ENCODE data around the gene HSPB6.

DNA sequence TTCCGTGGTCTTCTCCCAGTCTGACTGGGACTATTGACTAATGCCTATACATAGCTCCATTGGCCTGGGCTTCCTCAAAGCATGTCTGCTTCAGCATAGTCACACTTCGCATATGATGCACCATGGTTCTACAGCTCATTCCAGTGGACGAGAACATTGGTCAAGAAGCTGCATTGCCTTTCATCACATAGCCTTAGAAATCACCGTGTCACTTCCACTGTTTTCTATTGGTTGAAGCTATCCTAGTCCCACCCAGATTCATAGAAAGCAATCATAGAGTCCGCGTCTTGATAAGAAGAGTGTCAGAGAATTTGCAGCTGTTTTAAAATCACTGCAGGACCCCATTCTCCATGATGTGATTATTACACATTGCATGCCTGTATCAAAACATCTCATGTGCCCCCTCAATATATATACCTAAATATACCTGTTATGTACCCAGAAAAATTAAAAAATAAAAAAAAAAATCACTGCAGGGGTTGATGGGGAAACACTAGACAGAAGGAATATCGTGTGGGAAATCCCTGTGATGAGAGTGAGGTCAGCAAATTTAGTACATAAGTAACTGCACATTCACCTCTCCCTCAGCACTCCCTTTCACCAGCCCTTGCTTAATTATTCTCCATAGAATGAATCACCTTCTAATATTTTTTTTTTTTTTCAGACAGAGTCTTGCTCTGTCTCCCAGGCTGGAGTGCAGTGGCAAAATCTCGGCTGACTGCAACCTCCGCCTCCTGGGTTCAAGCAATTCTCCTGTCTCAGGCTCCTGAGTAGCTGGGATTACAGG is 16.4 kb upstream of the HSPB6 start:
- no peak for TF ChIP-seq POLR2AphosphoS5 (IDR thresholded peaks at IDR 0.05; ENCODE audit: low read depth, low read length)
- no peak for TF ChIP-seq SIN3A (IDR thresholded peaks at IDR 0.05; ENCODE audit: borderline replicate concordance, insufficient read depth, low read length)
